Activated T-cell treated with anti-CD3 and anti-CD28 coated beads, Interleukin-2, amount 50 U/mL, for 24 hours (primary cell): ENCODE data around the gene SLC4A5.

Experiments
- DNase-seq: peaks from one replicate; pipeline ENCODE4 v3.0.0-alpha.2; 2020
- H3K27ac Mint-ChIP-seq: 2 replicates; pipeline ENCODE4 v1.8.0; 2020; ENCODE audit warnings: mild to moderate bottlenecking, mixed read lengths
- H3K27me3 Mint-ChIP-seq: 2 replicates; pipeline ENCODE4 v1.8.0; 2020; ENCODE audit warnings: mixed read lengths
- H3K36me3 Mint-ChIP-seq: 2 replicates; pipeline ENCODE4 v1.8.0; 2020; ENCODE audit warnings: low read depth, mixed read lengths
- H3K4me1 Mint-ChIP-seq: 2 replicates; pipeline ENCODE4 v1.8.0; 2020; ENCODE audit warnings: low read depth, mixed read lengths
- H3K4me3 Mint-ChIP-seq: 2 replicates; pipeline ENCODE4 v1.8.0; 2020; ENCODE audit warnings: mild to moderate bottlenecking, moderate library complexity, mixed read lengths
- H3K9me3 Mint-ChIP-seq: 2 replicates; pipeline ENCODE4 v1.8.0; 2020; ENCODE audit warnings: mixed read lengths

Gene SLC4A5

DNA sequence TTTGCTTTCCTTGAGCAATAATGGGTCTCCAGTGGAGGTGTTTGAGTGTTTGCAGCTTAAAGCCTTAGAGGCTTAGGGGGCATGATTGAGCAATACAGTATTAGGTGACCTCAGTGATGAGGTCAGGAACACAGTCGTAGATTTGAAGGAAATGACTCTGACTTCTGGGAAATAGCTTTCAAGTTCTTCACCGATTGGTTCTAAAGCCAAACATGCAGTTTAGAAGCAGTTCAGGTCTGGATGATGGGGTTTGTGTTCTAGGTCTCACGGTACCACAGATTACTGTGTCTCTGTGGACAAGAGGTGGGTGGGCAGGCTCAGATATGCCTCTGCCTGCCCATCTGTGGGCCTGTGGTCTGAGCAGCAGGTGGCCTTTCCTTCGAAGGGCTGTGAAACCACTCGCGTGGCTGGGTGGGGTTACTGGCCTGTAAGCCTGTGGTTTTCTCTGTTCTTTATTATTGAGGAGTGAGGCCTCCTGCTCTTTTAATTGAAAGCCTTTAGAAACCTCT lies 137.0 kb downstream of the SLC4A5 start:
- no peaks in the 10 kb centered on the region for H3K27me3 Mint-ChIP-seq
- peaks cover 99% of the 10 kb centered on the region for H3K36me3 Mint-ChIP-seq
- peaks cover 69% of the 10 kb centered on the region for H3K4me1 Mint-ChIP-seq
- H3K9me3 Mint-ChIP-seq: no peaks in the 10 kb centered on the region
- H3K4me3 Mint-ChIP-seq: peak overlapping the region; percentile 71
- H3K27ac Mint-ChIP-seq: peak overlapping the region; percentile 97
- peak; percentile 60 for DNase-seq

DNA sequence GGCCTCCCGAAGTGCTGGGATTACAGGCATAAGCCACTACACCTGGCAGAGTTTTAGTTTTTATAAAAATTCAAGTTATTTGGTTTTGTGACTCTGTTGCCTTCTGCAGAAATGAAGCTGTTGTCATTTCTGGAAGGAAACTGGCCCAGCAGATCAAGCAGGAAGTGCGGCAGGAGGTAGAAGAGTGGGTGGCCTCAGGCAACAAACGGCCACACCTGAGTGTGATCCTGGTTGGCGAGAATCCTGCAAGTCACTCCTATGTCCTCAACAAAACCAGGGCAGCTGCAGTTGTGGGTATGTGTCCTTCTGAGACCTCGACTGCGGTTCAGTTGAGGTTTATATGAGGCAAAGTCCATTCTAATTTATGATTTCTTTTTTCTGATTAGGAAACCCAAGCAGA lies 137.6 kb downstream of the SLC4A5 start:
- peak overlapping the region; percentile 71 for H3K4me3 Mint-ChIP-seq
- no peaks in the 10 kb centered on the region for H3K27me3 Mint-ChIP-seq
- H3K36me3 Mint-ChIP-seq: peaks cover 99% of the 10 kb centered on the region
- peak overlapping the region; percentile 97 for H3K27ac Mint-ChIP-seq
- no peak for DNase-seq
- H3K9me3 Mint-ChIP-seq: no peaks in the 10 kb centered on the region
- H3K4me1 Mint-ChIP-seq: peaks cover 75% of the 10 kb centered on the region

DNA sequence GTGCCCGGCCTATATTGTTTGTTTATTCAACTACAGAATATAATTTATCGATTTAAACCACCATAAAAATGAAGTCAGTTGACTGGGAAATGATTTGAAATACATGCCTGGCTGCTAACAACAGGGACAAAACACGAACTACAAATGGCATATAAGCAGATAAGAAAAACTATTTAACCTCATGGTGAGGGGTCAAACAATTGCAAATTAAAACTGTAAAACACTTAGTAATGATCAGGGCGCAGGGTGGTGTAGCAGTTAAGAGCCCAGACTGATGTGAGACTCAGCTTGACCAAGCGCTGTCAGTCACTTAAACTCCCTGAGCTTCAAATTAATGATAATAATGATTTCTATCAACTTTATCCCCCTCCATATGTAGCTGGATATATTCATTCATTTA lies 138.1 kb downstream of the SLC4A5 start:
- no peak for DNase-seq
- H3K4me3 Mint-ChIP-seq: peak overlapping the region; percentile 71
- peaks cover 99% of the 10 kb centered on the region for H3K36me3 Mint-ChIP-seq
- peaks cover 79% of the 10 kb centered on the region for H3K4me1 Mint-ChIP-seq
- peak overlapping the region; percentile 97 for H3K27ac Mint-ChIP-seq
- H3K27me3 Mint-ChIP-seq: no peaks in the 10 kb centered on the region
- no peaks in the 10 kb centered on the region for H3K9me3 Mint-ChIP-seq

DNA sequence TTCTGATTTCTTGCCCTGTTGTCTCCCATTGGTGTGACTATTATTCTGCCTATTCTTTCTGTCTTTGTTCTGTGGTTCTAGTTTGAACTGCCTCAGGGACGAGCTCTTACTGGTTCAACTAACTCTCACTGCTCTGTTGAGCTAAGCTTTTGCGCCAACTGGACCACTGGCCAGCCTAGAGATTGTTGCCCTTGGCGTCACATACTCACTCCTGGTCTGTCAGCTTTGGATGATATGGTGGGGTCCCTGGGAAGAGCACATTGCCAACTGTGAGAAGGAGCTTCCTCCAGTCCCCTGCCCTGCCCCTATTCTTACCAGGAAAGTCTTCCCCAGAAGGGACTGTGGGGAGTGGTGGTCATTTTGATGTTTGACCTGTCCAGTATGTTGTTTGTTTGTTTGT lies 138.8 kb downstream of the SLC4A5 start:
- peak overlapping the region; percentile 97 for H3K27ac Mint-ChIP-seq
- no peaks in the 10 kb centered on the region for H3K9me3 Mint-ChIP-seq
- peaks cover 77% of the 10 kb centered on the region for H3K4me1 Mint-ChIP-seq
- H3K27me3 Mint-ChIP-seq: no peaks in the 10 kb centered on the region
- H3K36me3 Mint-ChIP-seq: peaks cover 99% of the 10 kb centered on the region
- H3K4me3 Mint-ChIP-seq: peak overlapping the region; percentile 71
- no peak for DNase-seq

DNA sequence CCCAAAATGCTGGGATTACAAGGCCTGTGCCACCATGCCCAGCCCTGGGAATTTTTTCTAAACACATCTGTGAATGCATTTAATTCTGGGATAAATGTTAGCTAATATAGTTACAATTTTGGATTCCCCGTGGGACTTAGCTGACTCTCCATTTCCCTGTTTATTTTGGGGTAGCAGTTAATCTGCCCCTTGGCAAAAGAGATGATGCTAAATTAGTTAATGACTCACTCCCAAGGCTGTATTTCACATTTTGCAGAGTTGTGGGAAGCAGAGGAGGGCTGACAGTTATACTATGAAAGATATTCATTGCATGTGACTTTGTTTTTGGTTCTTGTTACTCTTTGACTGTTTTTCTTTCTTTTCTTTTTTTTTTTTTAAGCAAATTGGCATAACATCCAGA lies 141.6 kb downstream of the SLC4A5 start:
- Mint-ChIP-seq H3K4me3 (peak overlapping the region; percentile 90), H3K36me3 (peaks cover 79% of the 10 kb centered on the region), H3K4me1 (peaks cover 74% of the 10 kb centered on the region), H3K27me3 (no peaks in the 10 kb centered on the region), H3K9me3 (peaks cover 4% of the 10 kb centered on the region), H3K27ac (peak overlapping the region; percentile 99)
- DNase-seq: no peak

DNA sequence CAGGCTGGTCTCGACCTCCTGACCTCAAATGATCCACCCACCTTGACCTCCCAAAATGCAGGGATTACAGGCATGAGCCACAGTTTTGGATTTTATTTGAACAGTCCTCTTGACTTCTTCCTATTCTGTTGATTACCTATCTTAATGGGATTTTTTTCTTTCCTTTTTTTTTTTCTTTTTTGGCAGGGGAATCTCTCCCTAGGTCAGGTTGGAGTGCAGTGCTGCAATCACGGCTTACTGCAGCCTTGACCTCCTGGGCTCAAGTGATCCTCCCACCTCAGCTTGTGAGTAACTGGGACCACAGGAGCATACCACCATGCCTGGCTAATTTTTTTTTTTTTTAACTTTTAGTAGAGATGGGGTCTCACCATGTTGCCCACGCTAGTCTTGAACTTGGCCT lies 142.0 kb downstream of the SLC4A5 start:
- no peaks in the 10 kb centered on the region for H3K27me3 Mint-ChIP-seq
- peaks cover 70% of the 10 kb centered on the region for H3K4me1 Mint-ChIP-seq
- peak overlapping the region; percentile 99 for H3K27ac Mint-ChIP-seq
- peak overlapping the region; percentile 90 for H3K4me3 Mint-ChIP-seq
- H3K36me3 Mint-ChIP-seq: peaks cover 75% of the 10 kb centered on the region
- no peak for DNase-seq
- H3K9me3 Mint-ChIP-seq: peaks cover 4% of the 10 kb centered on the region

DNA sequence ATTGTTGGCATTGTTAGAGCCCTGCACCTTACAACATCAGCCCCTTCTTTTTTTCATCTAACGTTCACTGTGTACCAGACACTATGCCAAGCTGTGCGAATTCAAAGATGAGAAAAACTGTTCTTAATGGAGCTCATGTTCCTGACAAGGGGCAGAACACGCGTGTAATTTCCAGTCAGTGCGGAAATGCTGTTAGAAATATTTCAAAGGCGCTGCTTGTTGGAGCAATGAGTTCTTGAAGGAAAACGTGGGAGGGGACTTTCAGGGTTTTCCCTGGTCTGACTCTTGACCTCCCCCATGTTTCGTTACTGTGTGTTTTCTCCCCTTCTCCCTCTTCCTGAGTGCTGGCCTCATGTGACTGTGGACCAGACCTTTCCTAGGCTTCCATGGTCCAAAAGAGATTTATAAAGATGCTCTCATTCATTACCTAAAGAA lies 143.3 kb downstream of the SLC4A5 start:
- Mint-ChIP-seq H3K4me1 (peaks cover 57% of the 10 kb centered on the region), H3K9me3 (peaks cover 4% of the 10 kb centered on the region), H3K36me3 (peaks cover 62% of the 10 kb centered on the region), H3K27ac (peak overlapping the region; percentile 99), H3K27me3 (no peaks in the 10 kb centered on the region), H3K4me3 (peak overlapping the region; percentile 90)
- DNase-seq: peak; percentile 44

DNA sequence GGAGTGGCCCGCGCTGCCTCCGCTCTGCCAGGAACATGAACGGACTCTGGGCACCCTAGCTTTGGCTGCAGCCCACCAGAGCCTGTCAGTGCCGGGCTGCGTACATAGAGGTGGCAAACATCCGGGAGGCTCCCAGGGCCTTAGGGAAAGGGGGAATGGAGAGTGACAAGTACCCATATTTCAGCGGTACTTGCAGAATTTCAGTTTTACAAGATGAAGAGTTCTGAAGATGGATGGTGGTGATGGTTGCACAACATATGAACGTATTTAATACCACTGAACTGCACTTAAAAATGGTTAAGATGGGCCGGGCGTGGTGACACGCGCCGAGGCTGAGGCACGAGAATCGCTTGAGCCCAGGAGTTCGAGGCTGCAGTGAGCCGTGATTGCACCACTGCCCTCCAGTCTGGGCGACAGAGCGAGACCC lies 143.9 kb downstream of the SLC4A5 start:
- Mint-ChIP-seq H3K27ac (peak overlapping the region; percentile 99), H3K4me1 (peaks cover 51% of the 10 kb centered on the region), H3K9me3 (peaks cover 4% of the 10 kb centered on the region), H3K4me3 (peak overlapping the region; percentile 90), H3K36me3 (peaks cover 56% of the 10 kb centered on the region), H3K27me3 (no peaks in the 10 kb centered on the region)
- no peak for DNase-seq

DNA sequence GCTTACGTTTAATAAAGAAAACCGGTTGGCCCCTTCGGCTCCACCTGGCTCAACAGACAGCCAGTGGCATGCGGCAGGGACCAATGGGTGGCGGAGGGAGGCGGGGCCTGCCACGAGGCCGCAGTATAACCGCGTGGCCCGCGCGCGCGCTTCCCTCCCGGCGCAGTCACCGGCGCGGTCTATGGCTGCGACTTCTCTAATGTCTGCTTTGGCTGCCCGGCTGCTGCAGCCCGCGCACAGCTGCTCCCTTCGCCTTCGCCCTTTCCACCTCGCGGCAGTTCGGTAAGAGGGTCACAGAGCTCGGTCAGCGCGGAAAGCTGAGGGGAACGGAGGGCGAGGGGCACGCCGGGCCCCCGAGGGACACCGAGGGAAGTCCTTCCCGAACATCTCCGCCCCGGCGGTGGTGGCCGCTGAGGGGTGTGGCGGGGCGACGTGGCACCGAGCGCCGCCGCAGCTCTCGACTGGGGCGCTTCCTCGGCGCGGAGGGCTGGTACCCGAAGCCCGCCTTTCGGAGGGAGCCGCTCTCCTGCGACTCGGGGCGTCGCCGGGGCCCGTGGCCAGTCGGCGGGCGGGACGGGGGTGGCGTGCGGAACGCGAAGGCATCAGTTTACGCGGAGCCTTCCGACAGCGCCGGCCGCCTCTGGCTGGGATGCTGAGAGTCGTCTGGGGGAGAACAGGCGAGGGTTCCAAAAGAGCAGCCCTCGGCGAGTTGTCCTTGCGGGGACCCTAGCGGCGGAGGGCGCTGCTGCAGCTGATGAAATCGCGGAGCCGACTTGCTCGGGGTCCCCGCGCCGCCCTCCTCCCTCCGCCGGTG lies 144.5 kb downstream of the SLC4A5 start, which contains the start of gene MTHFD2:
Gene MTHFD2, plus strand, starts transcription at position 155 of the 814 bp plus-strand sequence. Its CDS starts 27 bp downstream, at position 182.
- peak within 1 kb of the TSS; percentile 90 for H3K4me3 Mint-ChIP-seq
- peak; percentile 94 for DNase-seq
- no peaks in the 10 kb centered on the region for H3K27me3 Mint-ChIP-seq
- peaks cover 45% of the 10 kb centered on the region for H3K4me1 Mint-ChIP-seq
- H3K9me3 Mint-ChIP-seq: peaks cover 4% of the 10 kb centered on the region
- H3K27ac Mint-ChIP-seq: peak within 1 kb of the TSS; percentile 99
- peaks cover 50% of the 10 kb centered on the region for H3K36me3 Mint-ChIP-seq

DNA sequence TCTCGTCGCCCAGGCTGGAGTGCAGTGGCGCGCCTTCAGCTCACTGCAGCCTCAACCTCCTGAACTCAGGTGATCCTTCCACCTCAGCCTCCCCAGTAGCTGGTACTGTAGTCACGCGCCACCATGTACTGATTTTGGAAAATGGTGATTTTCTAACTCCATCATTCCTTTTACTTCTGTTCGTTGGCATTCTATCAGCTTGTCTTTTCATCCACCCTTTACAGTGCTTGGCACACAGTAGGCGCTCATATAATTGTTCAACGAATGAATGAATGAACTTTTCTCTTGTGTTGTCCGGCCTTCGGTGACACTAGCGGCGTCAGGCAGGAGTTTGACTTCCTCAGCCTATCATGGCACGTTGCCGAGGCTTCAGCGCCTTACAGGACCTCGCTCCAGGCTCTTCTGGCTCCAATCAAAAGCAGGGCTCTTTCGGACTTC lies 145.2 kb downstream of the SLC4A5 start:
- Mint-ChIP-seq H3K4me1 (peaks cover 40% of the 10 kb centered on the region), H3K4me3 (peak overlapping the region; percentile 90), H3K9me3 (peaks cover 4% of the 10 kb centered on the region), H3K27me3 (no peaks in the 10 kb centered on the region), H3K36me3 (peaks cover 43% of the 10 kb centered on the region), H3K27ac (peak overlapping the region; percentile 99)
- DNase-seq: no peak

DNA sequence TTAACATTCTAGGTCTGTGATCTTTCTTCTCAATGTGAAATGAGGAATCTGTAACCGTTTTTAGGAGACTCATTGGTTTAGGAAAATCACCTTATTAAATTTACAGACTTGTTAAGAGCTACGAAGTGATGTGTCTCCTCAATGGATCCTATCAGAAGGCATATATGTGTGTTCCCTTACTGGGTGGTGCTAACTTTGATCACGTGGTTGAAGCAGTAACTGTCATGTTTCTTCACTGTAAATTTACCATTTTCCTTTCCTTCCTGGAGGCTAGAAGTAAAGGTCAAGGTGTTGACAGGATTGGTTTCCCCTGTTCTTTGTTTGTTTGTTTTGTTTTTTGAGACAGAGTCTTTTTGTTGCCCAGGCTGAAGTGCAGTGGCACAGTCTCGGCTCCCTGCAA lies 146.2 kb downstream of the SLC4A5 start:
- Mint-ChIP-seq H3K4me3 (no peak overlapping the region), H3K27ac (peak overlapping the region; percentile 67), H3K36me3 (peaks cover 34% of the 10 kb centered on the region), H3K27me3 (no peaks in the 10 kb centered on the region), H3K9me3 (peaks cover 4% of the 10 kb centered on the region), H3K4me1 (peaks cover 32% of the 10 kb centered on the region)
- no peak for DNase-seq

DNA sequence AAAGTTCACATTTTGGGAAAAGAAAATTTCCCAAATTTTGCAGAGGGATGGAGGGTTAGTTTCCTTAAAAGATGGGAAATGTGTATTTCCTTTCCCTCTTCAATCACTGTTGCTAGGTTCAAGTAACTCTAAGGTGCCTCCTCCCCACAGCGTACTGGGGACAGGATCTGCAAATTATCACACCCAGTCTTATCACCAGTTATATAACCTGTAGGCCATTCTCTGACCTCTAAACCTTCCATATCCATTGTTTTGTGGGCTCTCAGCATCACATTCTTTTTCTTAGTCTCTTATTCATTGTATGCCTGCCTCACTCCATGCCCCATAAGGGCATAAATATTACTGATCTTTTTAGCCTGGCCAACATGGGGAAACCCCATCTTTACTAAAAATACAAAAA lies 148.4 kb downstream of the SLC4A5 start:
- no peak overlapping the region for H3K4me3 Mint-ChIP-seq
- peaks cover 4% of the 10 kb centered on the region for H3K9me3 Mint-ChIP-seq
- H3K27me3 Mint-ChIP-seq: no peaks in the 10 kb centered on the region
- DNase-seq: no peak
- no peak overlapping the region for H3K27ac Mint-ChIP-seq
- H3K36me3 Mint-ChIP-seq: peaks cover 12% of the 10 kb centered on the region
- H3K4me1 Mint-ChIP-seq: peaks cover 14% of the 10 kb centered on the region

DNA sequence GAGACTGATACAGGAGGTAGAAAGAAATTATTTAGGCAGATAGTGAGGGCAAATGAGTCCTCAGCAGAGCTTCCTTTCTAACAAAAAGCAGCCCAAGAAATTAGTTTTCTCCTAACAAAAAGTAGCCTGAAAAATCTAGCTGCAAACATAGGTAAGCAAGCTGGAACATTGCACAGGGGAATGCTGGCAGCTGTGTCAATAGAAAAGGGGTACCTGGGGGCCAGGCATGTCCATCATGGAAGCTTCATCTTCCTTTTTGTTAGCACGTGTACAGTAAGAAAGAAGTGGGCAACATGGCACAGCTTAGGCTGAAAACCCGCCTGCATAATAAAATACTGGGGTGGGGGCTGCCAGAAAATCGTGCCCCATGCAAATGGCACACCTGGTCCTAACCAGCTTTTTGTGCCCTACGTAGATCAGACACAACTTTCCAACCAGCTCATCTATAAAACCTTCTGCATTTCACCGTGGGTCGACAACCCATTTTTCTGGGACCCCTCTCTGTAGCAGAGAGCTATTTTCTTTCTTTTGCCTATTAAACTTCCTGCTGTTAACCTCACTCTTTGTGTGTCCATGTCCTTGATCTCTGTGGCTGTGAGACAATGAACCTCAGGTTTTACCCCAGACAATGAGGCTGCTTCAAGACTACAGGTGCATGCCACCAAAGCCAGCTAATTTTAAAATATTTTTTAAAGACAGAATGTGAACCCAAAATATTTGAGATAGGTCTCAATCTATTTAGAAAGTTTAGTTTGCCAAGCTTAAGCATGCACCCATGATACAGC lies 151.4 kb downstream of the SLC4A5 start:
- Mint-ChIP-seq H3K27ac (no peak overlapping the region), H3K4me1 (no peaks in the 10 kb centered on the region), H3K36me3 (no peaks in the 10 kb centered on the region), H3K9me3 (no peaks in the 10 kb centered on the region), H3K27me3 (no peaks in the 10 kb centered on the region), H3K4me3 (no peak overlapping the region)
- DNase-seq: no peak

DNA sequence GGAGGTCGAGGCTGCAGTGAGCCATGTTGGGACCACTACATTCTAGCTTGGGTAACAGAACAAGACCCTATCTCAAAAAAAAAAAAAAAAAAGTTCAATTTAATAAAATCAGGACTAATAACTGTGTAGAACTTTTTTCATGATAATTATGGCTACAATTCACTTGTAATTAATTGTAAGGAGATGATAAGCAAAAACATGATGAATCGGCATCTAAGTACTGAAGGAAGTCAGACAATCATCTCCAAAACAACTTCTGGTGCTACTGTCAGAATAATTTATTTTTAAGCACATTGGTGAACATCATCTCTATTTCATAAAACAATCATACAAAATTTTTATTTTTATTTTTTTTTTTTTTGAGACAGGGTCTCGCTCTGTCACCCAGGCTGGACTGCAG lies 154.5 kb downstream of the SLC4A5 start:
- H3K27me3 Mint-ChIP-seq: no peaks in the 10 kb centered on the region
- H3K4me1 Mint-ChIP-seq: peaks cover 13% of the 10 kb centered on the region

More for the DNA sequence above, 154.5 kb downstream of the SLC4A5 start:
- H3K36me3 Mint-ChIP-seq: no peaks in the 10 kb centered on the region
- H3K9me3 Mint-ChIP-seq: no peaks in the 10 kb centered on the region
- H3K27ac Mint-ChIP-seq: no peak overlapping the region
- no peak for DNase-seq
- H3K4me3 Mint-ChIP-seq: no peak overlapping the region
